OCI-LY1 (cell line): ENCODE measurements around the gene NDUFB11.

Source experiments
- H2AFZ ChIP-seq: fragments of 200-600 bp; sonication (generic), shearing (Covaris generic); 2 replicates; pipeline ENCODE4 v1.6.0; 2014; ENCODE audit warnings: antibody characterized with exemption, mild to moderate bottlenecking, low read length
- H3F3A ChIP-seq: fragments of 200-600 bp; sonication (generic), shearing (Covaris generic); 2 replicates; pipeline ENCODE4 v1.6.0; 2014; ENCODE audit warnings: mild to moderate bottlenecking, antibody characterized with exemption, low read length, moderate library complexity; ENCODE audit not compliant: insufficient read depth
- H3K27ac ChIP-seq: fragments of 200-600 bp; sonication (generic); 2 replicates; pipeline ENCODE4 v1.5.1; 2014; ENCODE audit warnings: low read length, mixed run types, mild to moderate bottlenecking, low read depth; ENCODE audit not compliant: poor library complexity, severe bottlenecking
- H3K27me3 ChIP-seq: fragments of 200-600 bp; sonication (generic); 2 replicates; pipeline ENCODE4 v1.6.0; 2014; ENCODE audit warnings: antibody characterized with exemption, mild to moderate bottlenecking, low read length, moderate library complexity; ENCODE audit not compliant: insufficient read depth
- H3K36me3 ChIP-seq: fragments of 200-600 bp; sonication (generic); 2 replicates; pipeline ENCODE4 v1.6.1; 2014; ENCODE audit warnings: mild to moderate bottlenecking, antibody characterized with exemption, low read length, moderate library complexity, mixed read lengths; ENCODE audit not compliant: insufficient read depth
- H3K4me1 ChIP-seq: fragments of 200-600 bp; sonication (generic); 2 replicates; pipeline ENCODE4 v1.5.1; 2014; ENCODE audit warnings: mild to moderate bottlenecking, low read length, moderate library complexity; ENCODE audit not compliant: insufficient read depth, severe bottlenecking
- H3K4me2 ChIP-seq: fragments of 200-600 bp; sonication (generic), shearing (Covaris generic); 2 replicates; pipeline ENCODE4 v1.6.1; 2014; ENCODE audit warnings: low read length
- H3K4me3 ChIP-seq: fragments of 200-600 bp; sonication (generic); 2 replicates; pipeline ENCODE4 v1.5.1; 2014; ENCODE audit warnings: low read length, low read depth, mild to moderate bottlenecking, mixed read lengths; ENCODE audit not compliant: poor library complexity, severe bottlenecking
- H3K79me2 ChIP-seq: fragments of 200-600 bp; shearing (Covaris generic); 2 replicates; pipeline ENCODE4 v1.6.1; 2016; ENCODE audit warnings: mixed run types, low read length, mixed read lengths; ENCODE audit not compliant: insufficient read depth
- H3K9ac ChIP-seq: fragments of 200-600 bp; sonication (generic), shearing (Covaris generic); 2 replicates; pipeline ENCODE4 v1.6.1; 2014; ENCODE audit warnings: mild to moderate bottlenecking, low read length, mixed read lengths
- H3K9me2 ChIP-seq: fragments of 200-600 bp; sonication (generic), shearing (Covaris generic); 2 replicates; pipeline ENCODE4 v1.6.1; 2014; ENCODE audit warnings: low read depth, mild to moderate bottlenecking, low read length, mixed read lengths
- H3K9me3 ChIP-seq: fragments of 200-600 bp; shearing (Covaris generic); 2 replicates; pipeline ENCODE4 v1.6.1; 2014; ENCODE audit warnings: low read length, mixed read lengths
- H4K20me1 ChIP-seq: fragments of 200-600 bp; sonication (generic), shearing (Covaris generic); 2 replicates; pipeline ENCODE4 v1.6.0; 2016; ENCODE audit warnings: mild to moderate bottlenecking, low read length; ENCODE audit not compliant: insufficient read depth
- EZH2 ChIP-seq: fragments of 200-600 bp; sonication (generic), shearing (Covaris generic); IDR thresholded peaks from 2 replicates; pipeline ENCODE4 v1.8.0; 2017; ENCODE audit warnings: borderline replicate concordance, mixed run types, mild to moderate bottlenecking, antibody characterized with exemption, low read length, moderate library complexity, mixed read lengths
- TF ChIP-seq, protein P1 (sequence below): fragments of 200-600 bp; sonication (generic), shearing (Covaris generic); IDR thresholded peaks from 2 replicates; pipeline ENCODE4 v1.5.1; 2017; ENCODE audit warnings: mild to moderate bottlenecking, antibody characterized with exemption, low read length, moderate library complexity, mixed read lengths

NDUFB11 gene

GRCh38 chrX:47148946-47149345 is 4.4 kb upstream of the NDUFB11 start:
- Histone ChIP-seq H3K9ac (no peak overlapping the region), H3K27me3 (no peaks in the 10 kb centered on the region), H3K4me1 (peaks cover 13% of the 10 kb centered on the region), H3F3A (no peaks in the 10 kb centered on the region), H3K9me2 (no peaks in the 10 kb centered on the region), H3K36me3 (peaks cover 55% of the 10 kb centered on the region), H2AFZ (no peak overlapping the region), H3K27ac (no peak overlapping the region), H4K20me1 (no peaks in the 10 kb centered on the region), H3K79me2 (peaks cover 72% of the 10 kb centered on the region), H3K4me3 (no peak overlapping the region), H3K4me2 (no peak overlapping the region), H3K9me3 (no peaks in the 10 kb centered on the region)
- TF ChIP-seq, protein P1, sequence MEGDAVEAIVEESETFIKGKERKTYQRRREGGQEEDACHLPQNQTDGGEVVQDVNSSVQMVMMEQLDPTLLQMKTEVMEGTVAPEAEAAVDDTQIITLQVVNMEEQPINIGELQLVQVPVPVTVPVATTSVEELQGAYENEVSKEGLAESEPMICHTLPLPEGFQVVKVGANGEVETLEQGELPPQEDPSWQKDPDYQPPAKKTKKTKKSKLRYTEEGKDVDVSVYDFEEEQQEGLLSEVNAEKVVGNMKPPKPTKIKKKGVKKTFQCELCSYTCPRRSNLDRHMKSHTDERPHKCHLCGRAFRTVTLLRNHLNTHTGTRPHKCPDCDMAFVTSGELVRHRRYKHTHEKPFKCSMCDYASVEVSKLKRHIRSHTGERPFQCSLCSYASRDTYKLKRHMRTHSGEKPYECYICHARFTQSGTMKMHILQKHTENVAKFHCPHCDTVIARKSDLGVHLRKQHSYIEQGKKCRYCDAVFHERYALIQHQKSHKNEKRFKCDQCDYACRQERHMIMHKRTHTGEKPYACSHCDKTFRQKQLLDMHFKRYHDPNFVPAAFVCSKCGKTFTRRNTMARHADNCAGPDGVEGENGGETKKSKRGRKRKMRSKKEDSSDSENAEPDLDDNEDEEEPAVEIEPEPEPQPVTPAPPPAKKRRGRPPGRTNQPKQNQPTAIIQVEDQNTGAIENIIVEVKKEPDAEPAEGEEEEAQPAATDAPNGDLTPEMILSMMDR, result no peak
- no peak for TF ChIP-seq EZH2

GRCh38 chrX:47146936-47147859 is 2.7 kb upstream of the NDUFB11 start:
- Histone ChIP-seq H3K27ac (peak overlapping the region; percentile 93), H3K9me2 (no peaks in the 10 kb centered on the region), H4K20me1 (no peaks in the 10 kb centered on the region), H3K9ac (peak overlapping the region; percentile 93; the same call in 1 of the 2 replicates), H3K4me1 (peaks cover 20% of the 10 kb centered on the region), H3K4me3 (peak overlapping the region; percentile 92), H3F3A (no peaks in the 10 kb centered on the region), H3K27me3 (no peaks in the 10 kb centered on the region), H3K36me3 (peaks cover 50% of the 10 kb centered on the region), H3K9me3 (no peaks in the 10 kb centered on the region), H3K79me2 (peaks cover 70% of the 10 kb centered on the region), H3K4me2 (peak overlapping the region; percentile 94), H2AFZ (no peak overlapping the region)
- TF ChIP-seq EZH2, result no peak
- TF ChIP-seq, protein P1, result no peak

DNA sequence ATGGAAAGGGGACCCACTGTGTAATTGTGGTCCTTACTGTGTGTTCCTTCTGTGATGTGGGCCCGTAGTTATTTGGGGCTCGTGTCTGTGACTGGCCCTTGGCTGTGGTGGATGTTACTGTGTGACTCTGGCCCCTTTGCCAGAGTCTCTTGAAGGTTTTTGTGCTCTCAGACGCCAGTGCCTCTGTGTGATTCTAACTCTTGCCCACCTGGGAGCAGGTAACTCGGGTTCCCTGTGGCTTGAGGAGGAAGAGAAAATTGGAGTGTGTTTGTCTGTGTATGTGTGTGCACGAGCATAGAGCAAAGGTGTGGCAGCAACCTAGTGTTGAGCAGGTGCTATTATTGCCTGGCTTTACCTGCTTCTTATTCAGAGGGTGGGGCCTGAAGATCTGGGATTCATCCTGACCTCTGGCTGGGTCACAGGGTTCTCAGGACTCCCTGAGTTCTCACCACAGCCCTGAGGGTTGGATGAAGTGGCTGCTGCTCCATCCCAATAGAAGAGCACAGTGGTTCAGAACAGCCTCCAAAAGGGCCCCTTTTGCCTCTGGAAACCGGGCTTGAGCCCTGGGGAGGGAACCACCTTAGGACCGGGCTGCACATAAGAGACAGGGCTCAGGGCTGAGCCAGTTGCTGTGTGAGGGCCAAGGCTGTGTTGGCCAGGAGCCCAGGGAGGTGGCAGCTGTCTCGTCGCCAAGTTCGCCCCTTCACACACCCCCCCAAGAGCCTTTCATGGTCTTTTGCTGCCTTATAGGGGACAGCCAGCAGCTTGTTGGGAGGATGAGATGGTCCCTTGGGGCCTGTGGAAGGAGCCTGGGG is 1.8 kb upstream of the NDUFB11 start:
- H3K9ac ChIP-seq, result peak overlapping the region; percentile 93
- no peaks in the 10 kb centered on the region for H3F3A ChIP-seq
- H3K79me2 ChIP-seq, result peaks cover 62% of the 10 kb centered on the region
- H3K9me2 ChIP-seq, result no peaks in the 10 kb centered on the region
- TF ChIP-seq, protein P1, result no peak
- TF ChIP-seq EZH2, result no peak
- H2AFZ ChIP-seq, result no peak overlapping the region
- peak overlapping the region; percentile 92 for H3K4me3 ChIP-seq
- peaks cover 49% of the 10 kb centered on the region for H3K36me3 ChIP-seq
- H3K27me3 ChIP-seq, result no peaks in the 10 kb centered on the region
- peak overlapping the region; percentile 94 for H3K4me2 ChIP-seq
- H3K9me3 ChIP-seq, result no peaks in the 10 kb centered on the region
- peak overlapping the region; percentile 93 for H3K27ac ChIP-seq
- no peaks in the 10 kb centered on the region for H4K20me1 ChIP-seq
- H3K4me1 ChIP-seq, result peaks cover 20% of the 10 kb centered on the region
